MM.1S (cell line): ENCODE measurements around the gene EHHADH.
"Not testable (repeated sequence)": the region's sequence is repeated elsewhere in the genome, so short reads cannot be mapped to it uniquely, and the experiment has no call there.

ENCODE experiments used
- DNase-seq: peaks from one replicate; pipeline ENCODE4 v3.0.0-alpha.2; 2015
- H2AFZ ChIP-seq: fragments of 300-600 bp; sonication (generic); 2 replicates; pipeline ENCODE4 v1.6.0; 2016; ENCODE audit warnings: antibody characterized with exemption, low read length
- H3F3A ChIP-seq: fragments of 300-600 bp; sonication (generic); 2 replicates; pipeline ENCODE4 v1.6.1; 2016; ENCODE audit warnings: mild to moderate bottlenecking, antibody characterized with exemption, low read length, moderate library complexity, mixed read lengths; ENCODE audit not compliant: insufficient read depth
- H3K27ac ChIP-seq: fragments of 300-600 bp; sonication (generic); 2 replicates; pipeline ENCODE4 v1.5.1; 2016; ENCODE audit warnings: mild to moderate bottlenecking, low read length
- H3K27me3 ChIP-seq: fragments of 300-600 bp; sonication (generic); replicated peaks from 2 replicates; pipeline ENCODE4 v1.6.0; 2016; ENCODE audit warnings: low read length; ENCODE audit not compliant: insufficient read depth
- H3K36me3 ChIP-seq: fragments of 300-600 bp; sonication (generic); replicated peaks from 2 replicates; pipeline ENCODE4 v1.6.1; 2016; ENCODE audit warnings: mild to moderate bottlenecking, low read length, mixed read lengths; ENCODE audit not compliant: insufficient read depth
- H3K4me1 ChIP-seq: fragments of 300-600 bp; sonication (generic); 2 replicates; pipeline ENCODE4 v1.6.1; 2016; ENCODE audit warnings: low read length, mixed read lengths
- H3K4me2 ChIP-seq: fragments of 300-600 bp; sonication (generic); 2 replicates; pipeline ENCODE4 v1.6.0; 2016; ENCODE audit warnings: low read depth, low read length
- H3K4me3 ChIP-seq: fragments of 300-600 bp; sonication (generic); 2 replicates; pipeline ENCODE4 v1.5.1; 2016; ENCODE audit warnings: low read length, mixed read lengths
- H3K79me2 ChIP-seq: fragments of 300-600 bp; sonication (generic); 2 replicates; pipeline ENCODE4 v1.6.1; 2016; ENCODE audit warnings: mixed run types, low read length, mixed read lengths
- H3K9ac ChIP-seq: fragments of 300-600 bp; sonication (generic); 2 replicates; pipeline ENCODE4 v1.6.1; 2016; ENCODE audit warnings: low read length, mixed read lengths
- H3K9me2 ChIP-seq: fragments of 300-600 bp; sonication (generic); replicated peaks from 2 replicates; pipeline ENCODE4 v1.6.1; 2016; ENCODE audit warnings: mild to moderate bottlenecking, low read length, mixed read lengths; ENCODE audit not compliant: insufficient read depth
- H3K9me3 ChIP-seq: fragments of 300-600 bp; sonication (generic); replicated peaks from 2 replicates; pipeline ENCODE4 v1.6.1; 2016; ENCODE audit warnings: mild to moderate bottlenecking, low read length, mixed read lengths; ENCODE audit not compliant: insufficient read depth
- H4K20me1 ChIP-seq: fragments of 300-600 bp; sonication (generic); 2 replicates; pipeline ENCODE4 v1.6.1; 2016; ENCODE audit warnings: mild to moderate bottlenecking, low read length, moderate library complexity, mixed read lengths; ENCODE audit not compliant: insufficient read depth
- CTCF ChIP-seq: fragments of 300-600 bp; sonication (generic); IDR thresholded peaks from 2 replicates; pipeline ENCODE4 v1.5.1; 2016; ENCODE audit warnings: antibody characterized with exemption, low read length, mixed read lengths
- EZH2 ChIP-seq: fragments of 300-600 bp; sonication (generic); optimal IDR thresholded peaks from 2 replicates; pipeline ENCODE3; 2017; ENCODE audit warnings: low read depth, mild to moderate bottlenecking, antibody characterized with exemption, low read length, mixed read lengths
- EZH2phosphoT487 ChIP-seq: fragments of 300-600 bp; sonication (generic); IDR thresholded peaks from 2 replicates; pipeline ENCODE4 v1.6.1; 2018; ENCODE audit warnings: antibody characterized with exemption, low read length

The EHHADH gene

GRCh38 chr3:185242642-185243041 is 11.2 kb downstream of the EHHADH start:
- no peak for DNase-seq
- Histone ChIP-seq H3K9ac (no peak overlapping the region), H3K27ac (no peak overlapping the region), H4K20me1 (no peaks in the 10 kb centered on the region), H2AFZ (no peak overlapping the region), H3K4me3 (no peak overlapping the region), H3K27me3 (no peaks in the 10 kb centered on the region), H3F3A (no peaks in the 10 kb centered on the region), H3K9me2 (no peaks in the 10 kb centered on the region), H3K36me3 (no peaks in the 10 kb centered on the region), H3K79me2 (no peaks in the 10 kb centered on the region), H3K9me3 (no peaks in the 10 kb centered on the region), H3K4me2 (no peak overlapping the region), H3K4me1 (no peaks in the 10 kb centered on the region)
- TF ChIP-seq EZH2phosphoT487, result no peak
- no peak for TF ChIP-seq EZH2
- TF ChIP-seq CTCF, result no peak

- H3K9ac ChIP-seq, result no peak overlapping the region
- H2AFZ ChIP-seq, result no peak overlapping the region
- H3K4me3 ChIP-seq, result no peak overlapping the region
- DNase-seq, result no peak
- no peaks in the 10 kb centered on the region for H3K4me1 ChIP-seq
- no peaks in the 10 kb centered on the region for H3K27me3 ChIP-seq
- no peaks in the 10 kb centered on the region for H3K79me2 ChIP-seq
- H3K9me2 ChIP-seq, result no peaks in the 10 kb centered on the region
- H3F3A ChIP-seq, result no peaks in the 10 kb centered on the region
- no peaks in the 10 kb centered on the region for H3K36me3 ChIP-seq
- TF ChIP-seq EZH2phosphoT487 (no peak), EZH2 (no peak), CTCF (no peak)
- no peak overlapping the region for H3K4me2 ChIP-seq
- no peak overlapping the region for H3K27ac ChIP-seq
- H3K9me3 ChIP-seq, result no peaks in the 10 kb centered on the region
- H4K20me1 ChIP-seq, result no peaks in the 10 kb centered on the region
Observed at GRCh38 chr3:185236969-185237368, 16.9 kb downstream of the EHHADH start.

- H3F3A ChIP-seq, result no peaks in the 10 kb centered on the region
- no peaks in the 10 kb centered on the region for H4K20me1 ChIP-seq
- TF ChIP-seq CTCF (no peak), EZH2 (no peak), EZH2phosphoT487 (no peak)
- no peaks in the 10 kb centered on the region for H3K27me3 ChIP-seq
- H3K4me3 ChIP-seq, result no peak overlapping the region
- no peaks in the 10 kb centered on the region for H3K9me2 ChIP-seq
- no peaks in the 10 kb centered on the region for H3K4me1 ChIP-seq
- no peak for DNase-seq
- no peaks in the 10 kb centered on the region for H3K9me3 ChIP-seq
- H3K79me2 ChIP-seq, result no peaks in the 10 kb centered on the region
- H3K27ac ChIP-seq, result no peak overlapping the region
- H3K9ac ChIP-seq, result no peak overlapping the region
- H3K4me2 ChIP-seq, result no peak overlapping the region
- H2AFZ ChIP-seq, result no peak overlapping the region
- no peaks in the 10 kb centered on the region for H3K36me3 ChIP-seq
Observed at GRCh38 chr3:185233328-185233727, 20.5 kb downstream of the EHHADH start.

GRCh38 chr3:185226526-185226925 is 27.3 kb downstream of the EHHADH start:
- not testable (repeated sequence) for H3K9me3 ChIP-seq, H3K27ac ChIP-seq, H3K79me2 ChIP-seq, H3F3A ChIP-seq, H3K27me3 ChIP-seq, H3K4me1 ChIP-seq, H4K20me1 ChIP-seq, H3K9ac ChIP-seq, H3K4me3 ChIP-seq, H3K36me3 ChIP-seq, H2AFZ ChIP-seq, H3K9me2 ChIP-seq, DNase-seq, H3K4me2 ChIP-seq
